ENCODE results near the gene MVB12B.
"Not testable (repeated sequence)": the region's sequence is repeated elsewhere in the genome, so short reads cannot be mapped to it uniquely, and the experiment has no call there.

MVB12B gene

DNA sequence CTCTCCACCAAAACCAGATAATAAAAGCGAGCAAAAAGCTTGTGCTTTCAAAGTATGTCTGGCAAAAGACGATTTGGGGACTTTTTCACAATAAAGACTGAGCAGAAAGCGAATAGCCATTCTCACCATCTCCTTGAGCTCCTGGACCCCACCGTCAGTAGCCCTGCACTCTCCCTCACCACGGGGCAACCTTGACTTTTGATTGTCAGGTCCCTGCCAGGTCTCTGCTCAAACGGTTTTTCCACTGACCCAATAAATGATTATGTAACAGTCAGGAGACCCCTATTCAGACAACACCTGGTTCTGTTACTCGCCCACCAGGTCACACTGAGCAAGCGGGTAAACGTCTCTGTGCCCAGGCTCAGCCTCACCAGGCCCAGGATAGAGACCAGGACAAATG is 131.3 kb downstream of the MVB12B start:
- no peak for DNase-seq

DNA sequence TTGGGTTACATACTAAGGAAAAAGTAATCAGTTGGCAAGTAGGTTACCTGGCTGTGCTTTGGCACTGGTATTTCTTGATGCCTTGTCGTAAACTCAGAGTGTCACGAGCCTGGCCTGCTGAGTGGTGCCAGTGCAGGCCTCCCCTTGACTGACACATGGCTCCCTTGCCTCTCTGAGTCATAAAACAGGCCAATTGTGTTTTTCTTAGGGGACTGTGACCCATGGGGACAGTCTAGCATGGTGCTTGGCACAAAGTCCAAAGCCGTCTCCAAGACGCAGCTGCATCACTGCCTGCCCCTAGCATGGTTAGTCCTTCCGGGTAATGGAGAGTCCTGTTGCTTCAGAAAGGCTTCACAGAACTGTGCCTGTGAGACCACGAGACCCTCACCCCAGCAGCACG is 132.5 kb downstream of the MVB12B start:
- DNase-seq = no peak

DNA sequence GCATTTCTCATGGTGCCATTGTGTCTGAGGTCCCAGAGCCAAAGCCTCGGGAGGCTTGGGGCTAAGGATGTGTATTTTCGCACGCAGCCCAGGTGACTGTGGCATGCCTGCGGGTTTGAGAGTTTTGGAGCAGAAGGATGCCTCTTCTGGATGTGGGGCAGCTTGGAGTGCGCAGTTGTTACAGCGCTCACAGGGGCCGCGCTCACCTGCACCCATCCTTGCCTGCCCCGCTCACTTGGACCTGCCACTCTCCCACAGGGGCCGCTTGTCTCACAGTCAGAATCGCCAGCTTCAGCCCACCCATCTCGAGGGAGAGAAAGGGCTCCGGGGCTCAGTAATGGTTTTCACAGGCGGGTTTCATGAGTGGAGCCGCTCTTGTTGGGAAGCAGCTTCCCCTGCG is 132.9 kb downstream of the MVB12B start:
- no peak for DNase-seq

DNA sequence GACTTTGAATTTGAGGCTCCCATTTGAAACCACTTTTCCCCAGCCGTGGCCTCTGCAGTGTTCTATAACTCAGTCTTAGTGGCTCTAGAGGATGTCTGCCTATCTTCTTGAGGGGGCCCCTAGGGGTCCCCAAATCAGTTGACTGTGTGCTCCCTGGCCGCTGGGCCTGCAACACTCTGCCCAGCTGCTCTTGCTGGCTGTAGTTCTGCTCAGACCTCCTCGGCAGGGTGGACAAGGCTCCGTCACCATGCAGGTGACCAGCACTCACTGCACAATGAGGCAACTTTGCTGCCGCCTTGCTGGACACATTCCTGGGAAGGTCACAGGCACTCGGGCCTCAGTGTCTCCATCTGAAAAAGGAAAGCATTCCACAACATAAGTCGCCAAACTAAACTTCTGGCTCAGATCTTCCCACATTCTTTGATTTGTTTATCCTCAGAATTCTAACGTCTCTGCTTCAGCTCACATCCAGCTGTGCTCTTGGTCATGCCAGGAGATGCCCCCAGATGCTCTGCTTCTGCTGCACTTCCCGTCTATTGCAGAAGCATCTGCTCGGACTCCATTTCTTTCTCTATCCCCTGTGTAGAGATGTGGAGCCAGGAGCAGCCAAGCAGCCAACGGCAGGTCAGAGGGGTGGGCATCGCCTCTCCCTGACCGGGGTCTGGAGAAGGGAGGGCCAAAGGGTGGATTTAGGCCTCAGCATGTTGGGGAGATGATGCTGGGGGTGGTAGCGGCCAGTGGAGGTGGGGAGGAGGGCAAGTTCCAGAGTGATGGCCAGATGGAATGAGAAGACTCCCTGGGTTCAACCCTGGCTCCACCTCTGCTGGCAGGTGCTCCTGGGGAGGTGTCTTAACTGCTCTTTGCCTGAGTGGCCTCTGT is 133.6 kb downstream of the MVB12B start:
- no peak for DNase-seq

DNA sequence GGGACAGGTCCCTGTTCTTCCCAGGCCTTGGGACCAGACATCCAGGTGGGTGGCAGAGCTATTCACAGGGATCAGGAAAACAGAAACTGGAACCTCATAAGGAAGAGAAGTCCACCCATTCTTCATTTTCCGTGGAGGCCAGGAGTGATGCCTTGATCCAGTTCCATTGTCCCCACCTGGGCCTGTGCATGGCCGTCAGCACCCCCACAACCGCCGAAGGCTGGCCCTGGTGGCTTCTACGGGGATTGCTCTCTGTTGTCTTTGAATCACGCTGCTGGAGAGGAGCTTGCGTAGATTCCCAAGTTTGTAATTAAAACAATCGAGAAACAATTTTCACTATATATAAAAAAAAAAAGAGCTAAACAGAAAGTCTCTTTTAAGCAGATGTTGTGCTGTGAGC is 134.4 kb downstream of the MVB12B start:
- no peak for DNase-seq

DNA sequence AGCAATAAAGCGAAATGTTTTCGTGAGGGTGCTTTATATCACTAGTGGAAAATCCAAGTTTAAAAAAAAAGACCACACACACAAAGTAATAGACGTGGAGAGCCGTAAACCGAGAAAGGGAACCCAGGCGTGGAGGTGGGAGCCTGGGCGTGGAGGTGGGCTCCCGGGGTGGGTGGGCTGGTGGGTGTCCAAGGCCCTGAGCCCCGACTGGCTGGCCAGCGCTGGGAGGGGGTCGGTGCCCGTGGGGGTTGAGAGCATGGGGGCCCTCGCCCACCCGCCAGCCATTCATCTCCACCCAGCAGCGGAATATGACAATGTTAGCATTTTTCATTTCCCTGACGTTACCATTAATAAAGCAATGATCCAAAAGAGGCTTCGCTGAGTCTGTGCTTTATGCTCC is 135.0 kb downstream of the MVB12B start:
- no peak for DNase-seq

DNA sequence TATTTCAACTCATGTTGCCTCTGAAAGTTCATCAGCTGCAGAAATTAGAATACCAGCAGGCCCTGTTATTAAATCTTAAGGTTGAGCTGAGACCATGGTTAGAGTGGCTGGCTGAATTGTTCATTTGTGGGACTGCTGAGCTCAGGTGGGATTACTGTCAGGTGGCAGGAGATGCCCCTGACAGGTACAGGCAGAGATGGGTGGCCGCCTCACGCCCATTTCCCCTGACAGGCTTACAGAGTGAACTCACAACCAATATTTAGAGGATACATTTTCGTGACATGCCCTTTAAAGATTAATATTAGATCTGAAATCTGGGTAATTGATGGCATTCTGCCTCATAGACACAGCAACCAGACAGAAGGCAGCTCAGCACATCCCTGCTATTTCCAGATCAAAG is 136.0 kb downstream of the MVB12B start:
- DNase-seq = no peak

DNA sequence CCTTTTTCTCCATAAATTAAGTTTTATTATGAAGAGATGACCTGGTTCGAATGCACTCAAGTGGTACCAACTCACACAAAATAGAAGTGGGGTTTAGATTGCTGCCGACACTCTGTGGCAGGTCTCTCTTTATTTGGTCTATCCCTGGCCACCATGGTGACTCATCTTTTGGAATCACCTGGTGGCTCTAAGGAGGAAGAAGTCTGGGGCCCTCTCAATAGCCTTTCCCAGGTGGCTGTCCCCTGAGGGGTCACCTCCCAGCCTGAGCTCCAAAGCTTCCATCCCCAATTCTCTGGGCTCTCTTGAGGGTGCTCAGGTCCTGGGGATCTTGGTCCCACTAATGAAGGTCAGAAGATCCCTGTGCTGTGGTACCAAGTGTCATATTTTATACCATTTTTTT is 136.8 kb downstream of the MVB12B start:
- DNase-seq = no peak

DNA sequence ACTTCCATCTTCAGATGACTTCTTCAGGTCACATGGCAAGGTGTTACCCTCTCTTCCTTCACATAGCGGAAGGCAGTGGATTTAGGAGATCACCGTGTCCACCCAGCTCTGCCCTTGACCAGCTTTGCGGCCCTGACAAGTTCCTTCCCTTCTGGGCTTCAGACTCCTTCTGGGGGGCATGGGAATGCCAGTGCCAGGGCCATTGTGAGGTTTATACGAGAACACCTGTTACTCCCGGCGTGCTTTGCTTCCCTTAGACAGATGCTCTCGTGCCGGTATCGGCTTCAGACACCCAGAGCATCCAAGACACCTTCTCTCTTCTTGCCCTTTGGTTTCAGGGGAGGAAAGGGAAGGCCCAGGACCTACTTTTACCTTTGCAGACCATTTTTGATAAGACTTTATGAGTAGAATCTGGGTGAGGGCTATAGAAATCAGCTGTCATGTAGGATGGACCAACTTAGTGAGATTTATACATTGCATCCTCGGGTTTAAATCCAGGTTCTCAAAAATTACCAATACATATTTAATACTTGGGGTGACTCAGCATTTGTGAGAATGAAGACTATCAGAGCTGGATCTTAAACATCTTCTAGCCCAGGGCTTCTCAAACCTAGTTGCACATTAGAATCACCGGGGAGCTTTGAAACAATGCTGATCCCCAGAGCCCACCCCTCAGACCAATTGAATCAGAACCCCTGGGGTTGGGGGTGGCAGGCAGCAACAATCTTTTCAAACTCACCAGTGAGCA is 138.2 kb downstream of the MVB12B start:
- no peak for DNase-seq

DNA sequence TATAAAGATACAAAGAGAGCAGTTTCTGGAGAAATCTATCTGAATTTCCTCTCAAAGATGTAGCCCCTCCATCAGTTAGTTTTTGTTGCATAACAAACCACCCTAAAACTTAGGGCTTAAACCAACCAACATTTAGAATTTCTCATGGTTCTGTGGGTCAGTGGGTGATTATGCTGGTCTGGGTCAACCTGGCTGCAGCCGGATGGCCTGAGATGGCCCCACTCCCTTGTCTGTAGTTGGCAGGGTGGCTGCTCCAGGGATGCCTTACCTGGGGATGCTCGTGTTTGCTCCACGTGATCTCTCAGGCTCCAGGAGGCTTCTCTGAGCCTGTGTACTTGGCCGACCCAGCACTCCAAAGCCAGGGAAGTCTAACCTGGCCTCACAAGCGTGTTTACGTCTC is 139.3 kb downstream of the MVB12B start:
- no peak for DNase-seq

DNA sequence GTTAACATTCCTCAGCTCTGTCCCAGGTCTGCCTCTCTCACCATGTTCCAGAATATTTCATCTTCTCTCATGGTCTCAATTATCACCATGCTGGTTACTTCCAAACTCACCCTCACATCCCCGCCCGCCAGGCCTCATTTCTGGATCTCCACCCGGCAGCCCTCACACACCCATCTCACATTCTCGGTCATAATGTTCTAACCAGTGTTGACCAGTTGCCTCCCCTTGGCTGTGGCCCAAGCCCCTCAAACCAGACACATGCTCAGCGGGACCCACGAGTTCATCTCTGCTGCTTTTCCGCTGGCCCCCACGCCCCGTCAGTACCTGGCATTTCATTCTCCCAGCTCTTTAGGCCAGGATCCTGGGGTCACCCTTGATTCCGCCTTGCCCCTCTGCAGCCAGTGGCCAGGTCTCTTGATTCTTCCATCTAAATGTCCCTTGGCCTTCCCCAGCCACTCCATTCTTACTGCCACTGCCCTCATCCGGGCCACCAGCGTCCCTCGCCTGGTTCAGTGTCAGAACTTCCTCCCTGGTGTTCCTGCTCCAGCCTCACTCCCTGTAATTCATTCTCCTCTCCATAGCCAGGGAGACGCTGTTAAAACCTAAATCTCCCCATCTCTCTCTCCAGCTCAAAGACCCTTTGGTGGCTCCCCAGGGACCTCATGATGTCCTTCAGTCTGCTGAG is 141.7 kb downstream of the MVB12B start:
- no peak for DNase-seq

DNA sequence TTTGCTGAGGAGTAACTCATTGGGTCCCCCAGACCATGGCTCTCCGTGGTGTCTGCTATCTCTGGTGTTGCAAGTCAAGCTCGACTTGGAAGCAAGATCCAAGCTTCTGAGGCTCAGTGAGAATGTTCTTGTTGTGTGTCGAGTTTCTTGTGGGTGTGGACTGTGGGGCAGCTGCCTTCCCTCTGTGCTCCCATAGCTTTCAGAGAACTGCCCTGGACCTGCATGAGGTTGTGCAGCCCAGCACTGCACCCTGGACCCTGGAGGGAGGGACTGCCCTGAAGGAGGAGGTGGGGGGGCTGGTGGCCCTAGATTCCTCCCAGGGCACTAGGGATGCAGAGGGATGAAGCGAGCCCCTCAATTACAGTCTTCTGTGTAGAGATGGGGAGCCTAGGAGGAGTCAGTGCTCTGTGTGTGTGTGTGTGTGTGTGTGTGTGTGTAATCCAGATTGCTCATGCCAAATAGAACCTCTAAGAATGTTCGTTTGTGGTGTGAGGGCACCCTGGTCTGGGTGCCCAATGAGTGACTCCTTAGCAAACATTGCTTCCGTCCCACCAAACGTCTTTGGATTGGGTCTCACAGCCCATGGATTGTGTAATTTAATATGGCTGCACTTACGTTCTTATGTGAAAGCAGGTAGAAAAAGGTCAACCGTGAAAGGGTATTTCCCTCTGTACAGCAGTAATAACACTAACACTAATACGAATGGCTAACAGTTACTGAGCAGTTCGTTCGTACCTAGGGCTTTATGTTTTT is 143.8 kb downstream of the MVB12B start:
- DNase-seq = no peak

DNA sequence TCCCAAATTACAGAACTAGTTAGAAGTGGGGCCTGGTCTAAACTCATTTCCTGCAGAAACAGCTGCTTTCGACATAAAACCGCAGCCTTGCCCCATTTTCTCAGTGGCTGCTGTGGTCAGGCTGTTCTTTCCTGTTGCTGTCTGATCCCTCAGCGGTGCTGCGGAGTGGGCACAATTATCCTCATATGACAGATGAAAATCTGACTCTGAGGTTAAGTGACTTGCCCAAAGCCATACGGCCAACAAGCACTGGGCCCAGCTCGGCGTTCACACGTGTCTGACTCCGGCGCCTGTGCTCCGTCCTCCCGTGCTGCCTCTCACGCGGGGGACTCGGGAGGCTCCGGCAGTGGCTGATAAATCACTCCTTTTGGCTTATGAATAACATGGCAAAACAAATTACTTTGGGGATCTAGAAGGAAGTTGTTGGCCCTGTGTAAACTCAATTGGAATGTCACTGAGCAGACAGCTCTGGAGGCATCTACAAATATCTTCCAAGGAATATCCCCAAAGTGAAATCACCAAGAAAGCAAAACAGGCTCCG is 144.5 kb downstream of the MVB12B start:
- no peak for DNase-seq

DNA sequence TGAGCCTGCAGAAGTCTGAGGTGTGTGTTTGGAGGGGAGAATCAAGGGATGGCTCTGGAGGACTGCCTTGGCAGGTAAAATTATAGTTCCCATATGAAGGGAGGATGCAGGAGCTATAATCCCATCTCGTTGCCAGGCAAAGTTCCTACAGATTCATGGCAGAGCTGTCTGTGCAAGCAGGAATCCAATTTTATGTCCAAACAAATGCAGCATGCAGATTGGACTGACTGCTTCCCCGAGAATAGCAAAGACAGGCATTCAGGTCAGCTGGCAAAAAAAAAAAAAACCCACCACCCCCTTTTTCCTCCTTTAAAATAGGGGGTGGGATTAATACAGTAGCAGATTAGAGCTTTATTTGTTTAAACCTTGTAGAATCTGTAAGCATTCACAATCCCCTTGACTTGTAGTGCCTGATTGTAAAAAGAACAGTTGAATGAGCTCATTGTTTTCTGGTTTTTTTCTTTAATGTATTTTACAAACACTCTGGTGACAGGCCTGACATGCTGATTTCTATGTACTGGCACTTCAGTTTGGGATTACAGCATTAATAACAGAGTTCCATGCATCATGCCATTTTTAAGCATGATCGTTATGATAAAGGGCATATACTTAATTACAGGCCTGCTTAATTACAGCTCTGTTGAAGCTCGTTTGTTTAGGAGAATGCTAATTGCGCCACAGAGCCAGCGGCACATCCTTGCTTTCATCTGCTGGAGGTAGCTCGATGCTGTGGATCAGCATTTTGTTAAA is 145.7 kb downstream of the MVB12B start:
- DNase-seq = peak; percentile 85

DNA sequence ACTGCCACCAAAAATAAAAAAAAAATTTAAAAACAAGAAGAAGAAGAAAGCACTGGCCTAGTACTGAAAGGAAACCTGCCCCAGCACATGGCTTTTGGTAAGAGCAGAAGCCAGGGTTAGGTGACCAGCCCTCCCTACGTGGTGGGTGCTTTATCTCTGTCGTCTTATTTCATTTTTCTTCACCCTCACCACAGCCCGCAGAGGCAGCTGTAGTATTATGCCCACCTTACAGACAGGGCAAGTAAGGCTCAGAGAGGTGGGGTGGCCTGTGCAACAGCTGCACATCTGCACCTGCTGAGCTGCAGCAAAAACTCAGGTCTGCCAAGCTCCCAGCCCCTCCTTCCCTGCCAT is 146.3 kb downstream of the MVB12B start:
- DNase-seq = no peak

DNA sequence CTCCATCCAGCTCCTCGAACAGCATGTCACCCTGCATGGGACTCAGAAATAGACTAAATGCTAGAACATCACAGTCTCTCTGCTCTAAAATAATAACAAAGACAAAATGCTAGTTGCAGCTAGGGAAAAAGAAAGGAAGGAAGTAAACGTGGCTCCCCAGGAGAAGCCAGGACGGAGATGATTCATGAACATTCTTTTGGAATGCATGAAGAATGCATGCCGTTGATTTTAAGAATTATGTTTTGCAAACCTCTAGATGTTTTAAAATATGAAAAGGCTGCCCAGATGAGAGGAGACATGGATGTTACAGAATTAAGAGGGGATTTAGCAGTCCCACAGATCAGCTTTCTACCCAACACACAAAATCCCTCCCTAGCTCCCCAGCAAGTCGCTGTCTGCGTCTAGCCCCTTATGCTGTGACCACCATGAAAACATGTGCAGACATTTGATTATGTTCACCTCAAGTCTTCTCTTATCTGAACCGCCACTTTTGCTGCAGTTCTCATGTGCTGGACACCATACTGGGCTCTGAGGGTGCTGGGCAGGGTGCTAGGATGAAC is 147.7 kb downstream of the MVB12B start:
- no peak for DNase-seq

DNA sequence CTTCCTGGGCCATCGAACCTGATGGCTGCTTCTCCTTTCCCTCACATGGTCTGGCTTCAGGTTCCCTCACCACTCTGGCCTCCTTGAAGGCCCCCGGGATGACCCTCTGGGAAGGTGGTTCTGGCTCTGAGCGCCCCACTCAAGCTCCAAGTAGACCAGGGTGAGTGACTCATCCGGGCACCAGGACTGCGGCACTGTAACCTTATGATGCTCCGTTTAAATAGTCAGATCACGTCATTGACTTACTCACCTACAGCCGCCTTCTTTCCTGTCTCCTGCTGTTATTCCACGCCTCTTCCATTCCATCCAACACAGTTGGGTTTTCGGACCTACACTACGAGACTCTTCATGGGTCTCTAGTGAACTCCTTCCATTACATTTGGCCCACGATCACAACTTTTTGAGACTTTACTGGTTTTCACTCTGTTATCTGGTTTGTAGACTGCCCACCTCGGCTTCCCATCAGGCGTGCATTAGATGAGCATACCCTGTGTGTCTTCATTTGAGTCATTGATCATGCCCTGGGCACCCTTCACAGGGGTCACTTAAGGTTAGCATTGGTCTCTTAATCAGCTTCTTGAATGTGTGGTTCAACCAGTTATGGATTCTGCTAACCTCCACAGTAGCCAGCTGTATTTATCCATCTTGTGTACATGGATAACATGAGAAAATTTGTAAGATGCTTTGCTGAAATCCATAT is 148.3 kb downstream of the MVB12B start:
- DNase-seq = no peak

DNA sequence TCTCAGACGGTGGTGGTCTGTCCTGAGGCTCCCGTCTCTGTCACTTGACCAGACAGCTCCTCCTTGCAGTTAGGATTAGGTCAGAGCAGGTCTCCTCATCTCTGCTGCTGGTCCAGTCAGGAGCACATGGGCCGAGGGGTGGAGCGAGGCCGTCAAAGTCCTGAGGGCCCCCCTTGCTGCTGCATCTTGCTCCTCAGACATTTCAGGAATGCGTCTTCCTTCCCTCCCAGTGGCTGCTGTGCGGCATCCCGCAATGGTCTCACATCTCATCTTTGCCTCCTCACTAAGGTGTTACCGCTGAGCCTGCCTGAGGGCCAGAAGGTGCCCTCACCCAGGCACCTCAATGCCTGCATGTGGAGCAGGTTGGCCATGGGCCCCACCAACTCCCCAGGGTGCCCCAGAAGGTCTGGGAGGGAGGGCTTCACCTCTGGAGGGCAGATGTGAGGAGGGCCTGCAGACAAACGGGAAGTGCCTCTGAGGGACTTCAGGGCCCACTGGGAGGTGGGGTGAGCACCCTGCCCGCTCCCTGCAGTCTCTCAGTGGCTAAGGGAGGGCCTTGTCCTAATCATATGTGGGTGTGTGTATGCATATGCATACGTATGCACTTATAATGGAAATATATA is 149.4 kb downstream of the MVB12B start:
- DNase-seq = no peak

DNA sequence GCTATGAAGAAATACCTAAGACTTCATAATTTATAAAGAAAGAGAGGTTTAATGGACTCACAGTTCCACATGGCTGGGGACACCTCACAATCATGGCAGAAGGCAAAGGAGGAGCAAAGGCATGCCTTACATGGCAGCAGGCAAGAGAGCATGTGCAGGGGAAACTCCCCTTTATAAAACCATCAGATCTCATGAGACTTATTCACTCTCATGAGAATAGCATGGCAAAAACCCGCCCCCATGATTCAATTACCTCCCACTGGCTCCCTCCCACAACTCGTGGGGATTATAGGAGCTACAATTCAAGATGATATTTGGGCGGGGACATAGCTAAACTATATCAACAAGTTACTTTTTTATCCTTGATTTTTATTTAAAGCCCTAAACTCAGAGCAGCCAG is 150.8 kb downstream of the MVB12B start:
- DNase-seq = not testable (repeated sequence)

DNA sequence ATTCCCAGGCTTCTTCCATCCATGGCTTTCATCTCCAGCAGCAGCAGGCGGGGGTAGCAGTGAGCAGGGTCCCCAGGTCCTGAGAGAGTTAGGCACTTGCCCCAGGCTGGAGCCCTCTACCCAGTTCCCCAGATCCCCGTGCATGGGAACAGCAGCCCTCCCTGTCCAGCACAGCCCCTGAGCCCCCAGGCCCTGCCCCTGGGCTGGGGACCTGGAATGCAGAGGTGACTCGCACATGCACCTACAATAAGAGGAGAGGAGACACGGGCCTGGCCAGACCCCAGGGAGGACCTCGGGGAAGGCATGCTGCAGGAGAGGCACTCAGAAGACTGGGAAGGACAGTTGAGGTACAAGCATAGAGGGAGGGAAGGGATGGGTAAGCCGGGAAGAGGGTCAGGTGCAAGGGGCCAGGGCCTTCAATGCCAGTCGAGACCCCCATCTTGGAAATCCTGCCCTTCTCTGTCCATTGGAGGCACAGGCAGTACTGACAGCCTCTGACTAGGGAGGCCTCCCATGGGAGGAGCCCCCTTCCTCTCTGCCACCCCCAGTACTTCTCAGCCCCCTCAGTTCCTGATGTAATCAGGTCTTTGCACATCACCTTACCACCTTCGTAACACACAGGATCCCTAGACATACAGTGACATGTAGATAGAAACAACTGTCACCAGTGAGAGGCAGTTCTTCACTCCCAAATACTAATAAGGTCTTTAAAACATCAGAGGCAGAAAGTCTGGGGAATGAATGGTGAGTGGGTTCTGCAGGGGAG is 151.8 kb downstream of the MVB12B start:
- no peak for DNase-seq
